ENCODE data around the gene MPPED2. TPM values are rescaled to one million over a fixed set of nuclear protein-coding genes. Genes with fewer than 3 reads are reported as not detected.

MPPED2 gene
- total RNA-seq, 4 donors from 2014 or later, result 1.4 to 17.9 (median 5.3) TPM

GRCh38 chr11:30509364-30509763 is 76.8 kb downstream of the MPPED2 start:
- no peaks in the 10 kb centered on the region for H3K36me3 ChIP-seq
- no peak overlapping the region for H3K4me3 ChIP-seq
- no peak overlapping the region for H3K27ac ChIP-seq
- TF ChIP-seq EP300 (IDR thresholded peaks at IDR 0.05), result no peak
- no peak for TF ChIP-seq POLR2A (IDR thresholded peaks at IDR 0.05)
- WGBS, 2 donors (ENCODE audit: low coverage in 1 of 2), result 57 to 65% methylated on average over 2 of the region's 2 CpGs
- no peaks in the 10 kb centered on the region for H3K4me1 ChIP-seq
- no peak for ATAC-seq
- no peaks in the 10 kb centered on the region for H3K9me3 ChIP-seq
- H3K27me3 ChIP-seq, result no peaks in the 10 kb centered on the region

DNA sequence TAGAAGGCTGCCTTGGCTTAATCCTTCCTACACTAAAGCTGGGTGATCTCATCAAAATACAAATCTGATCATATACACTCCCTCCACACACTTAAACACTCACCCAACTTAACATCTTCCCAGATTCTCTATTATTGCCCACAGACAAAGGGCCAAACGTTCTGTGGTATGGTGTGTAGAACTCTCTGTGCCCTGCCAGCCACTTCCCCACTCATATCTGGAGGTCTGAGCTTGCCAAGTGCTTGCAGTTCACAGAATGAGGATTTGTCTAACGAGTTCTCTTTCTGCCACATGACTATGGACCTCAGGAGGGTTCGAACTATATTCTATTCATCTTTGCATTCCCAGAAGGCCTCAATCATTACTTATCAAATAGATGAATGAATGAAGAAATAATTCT is 77.6 kb downstream of the MPPED2 start:
- H3K9me3 ChIP-seq, result no peaks in the 10 kb centered on the region

GRCh38 chr11:30505603-30506002 is 80.5 kb downstream of the MPPED2 start:
- WGBS, 2 donors (ENCODE audit: low coverage in 1 of 2), result 77 to 84% methylated on average over 3 of the region's 3 CpGs
- Histone ChIP-seq H3K4me1 (no peaks in the 10 kb centered on the region), H3K27me3 (no peaks in the 10 kb centered on the region), H3K36me3 (no peaks in the 10 kb centered on the region), H3K4me3 (no peak overlapping the region), H3K9me3 (no peaks in the 10 kb centered on the region), H3K27ac (no peak overlapping the region)
- ATAC-seq, result no peak
- TF ChIP-seq POLR2A (IDR thresholded peaks at IDR 0.05) (no peak), EP300 (IDR thresholded peaks at IDR 0.05) (no peak), POLR2AphosphoS5 (IDR thresholded peaks at IDR 0.05) (no peak)
- TF ChIP-seq, protein P1, sequence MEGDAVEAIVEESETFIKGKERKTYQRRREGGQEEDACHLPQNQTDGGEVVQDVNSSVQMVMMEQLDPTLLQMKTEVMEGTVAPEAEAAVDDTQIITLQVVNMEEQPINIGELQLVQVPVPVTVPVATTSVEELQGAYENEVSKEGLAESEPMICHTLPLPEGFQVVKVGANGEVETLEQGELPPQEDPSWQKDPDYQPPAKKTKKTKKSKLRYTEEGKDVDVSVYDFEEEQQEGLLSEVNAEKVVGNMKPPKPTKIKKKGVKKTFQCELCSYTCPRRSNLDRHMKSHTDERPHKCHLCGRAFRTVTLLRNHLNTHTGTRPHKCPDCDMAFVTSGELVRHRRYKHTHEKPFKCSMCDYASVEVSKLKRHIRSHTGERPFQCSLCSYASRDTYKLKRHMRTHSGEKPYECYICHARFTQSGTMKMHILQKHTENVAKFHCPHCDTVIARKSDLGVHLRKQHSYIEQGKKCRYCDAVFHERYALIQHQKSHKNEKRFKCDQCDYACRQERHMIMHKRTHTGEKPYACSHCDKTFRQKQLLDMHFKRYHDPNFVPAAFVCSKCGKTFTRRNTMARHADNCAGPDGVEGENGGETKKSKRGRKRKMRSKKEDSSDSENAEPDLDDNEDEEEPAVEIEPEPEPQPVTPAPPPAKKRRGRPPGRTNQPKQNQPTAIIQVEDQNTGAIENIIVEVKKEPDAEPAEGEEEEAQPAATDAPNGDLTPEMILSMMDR (IDR thresholded peaks at IDR 0.05), result no peak

More for the DNA sequence above, 77.6 kb downstream of the MPPED2 start:
- ATAC-seq, result no peak
- Histone ChIP-seq H3K4me3 (no peak overlapping the region), H3K27me3 (no peaks in the 10 kb centered on the region), H3K4me1 (no peaks in the 10 kb centered on the region), H3K36me3 (no peaks in the 10 kb centered on the region), H3K27ac (no peak overlapping the region)
- TF ChIP-seq, protein P1 (IDR thresholded peaks at IDR 0.05), result no peak
- TF ChIP-seq POLR2AphosphoS5 (IDR thresholded peaks at IDR 0.05) (no peak), POLR2A (IDR thresholded peaks at IDR 0.05) (no peak), EP300 (IDR thresholded peaks at IDR 0.05) (no peak)
- WGBS, 2 donors (ENCODE audit: low coverage in 1 of 2), result 73 to 79% methylated on average over 3 of the region's 3 CpGs

GRCh38 chr11:30504468-30504867 is 81.7 kb downstream of the MPPED2 start:
- no peaks in the 10 kb centered on the region for H3K4me1 ChIP-seq
- no peak overlapping the region for H3K27ac ChIP-seq
- H3K9me3 ChIP-seq, result no peaks in the 10 kb centered on the region
- H3K36me3 ChIP-seq, result no peaks in the 10 kb centered on the region
- H3K27me3 ChIP-seq, result no peaks in the 10 kb centered on the region
- H3K4me3 ChIP-seq, result no peak overlapping the region
- TF ChIP-seq EP300 (IDR thresholded peaks at IDR 0.05) (no peak), POLR2A (IDR thresholded peaks at IDR 0.05) (no peak), POLR2AphosphoS5 (IDR thresholded peaks at IDR 0.05) (no peak)
- TF ChIP-seq, protein P1 (IDR thresholded peaks at IDR 0.05), result no peak
- 20% methylated on average over 1 of the region's 2 CpGs; no CpG with 5 or more reads in 1 of the 2 donors for WGBS, 2 donors (ENCODE audit: low coverage in 1 of 2)
- no peak for ATAC-seq

DNA sequence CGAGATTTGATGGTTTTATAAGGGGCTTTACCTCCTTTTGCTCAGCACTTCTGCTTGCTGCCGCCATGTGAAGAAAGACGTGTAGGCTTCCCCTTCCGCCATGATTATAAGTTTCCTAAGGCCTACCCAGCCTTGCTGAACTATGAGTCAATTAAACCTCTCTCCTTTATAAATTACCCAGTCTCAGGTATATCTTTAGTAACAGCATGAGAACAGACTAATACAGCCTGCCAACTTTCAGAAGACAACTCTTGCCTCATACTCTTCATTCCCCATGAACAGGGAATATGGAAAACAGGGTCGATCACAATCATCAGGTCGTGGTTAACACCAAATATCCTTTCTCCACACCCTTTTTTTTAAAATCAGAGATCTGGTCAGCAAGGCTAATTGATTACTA is 83.0 kb downstream of the MPPED2 start:
- no peaks in the 10 kb centered on the region for H3K36me3 ChIP-seq
- no peak overlapping the region for H3K27ac ChIP-seq
- H3K9me3 ChIP-seq, result no peaks in the 10 kb centered on the region
- no peak overlapping the region for H3K4me3 ChIP-seq
- H3K4me1 ChIP-seq, result no peaks in the 10 kb centered on the region
- no peak for ATAC-seq
- no peak for TF ChIP-seq EP300 (IDR thresholded peaks at IDR 0.05)
- no peaks in the 10 kb centered on the region for H3K27me3 ChIP-seq
- WGBS, 2 donors (ENCODE audit: low coverage in 1 of 2), result 73 to 83% methylated on average over 6 of the region's 6 CpGs

GRCh38 chr11:30502305-30502704 is 83.8 kb downstream of the MPPED2 start:
- no peak for TF ChIP-seq POLR2A (IDR thresholded peaks at IDR 0.05)
- TF ChIP-seq, protein P1 (IDR thresholded peaks at IDR 0.05), result no peak
- TF ChIP-seq POLR2AphosphoS5 (IDR thresholded peaks at IDR 0.05), result no peak
- 70 to 79% methylated on average over 2 of the region's 2 CpGs for WGBS, 2 donors (ENCODE audit: low coverage in 1 of 2)

More at GRCh38 chr11:30502305-30502704, 83.8 kb downstream of the MPPED2 start:
- Histone ChIP-seq H3K36me3 (no peaks in the 10 kb centered on the region), H3K27me3 (no peaks in the 10 kb centered on the region), H3K9me3 (no peaks in the 10 kb centered on the region), H3K27ac (no peak overlapping the region), H3K4me3 (no peak overlapping the region), H3K4me1 (no peaks in the 10 kb centered on the region)
- ATAC-seq, result no peak
